ENCODE measurements around the gene HOXB4. TPM values are rescaled to one million over a fixed set of nuclear protein-coding genes. Genes with fewer than 3 reads are reported as not detected.

HOXB4 gene
- total RNA-seq, 1 donor from 2014 or later, result 9.0 TPM

- intact Hi-C loops (cut with micrococcal nuclease), result no loop called here
These were observed 26.0 kb upstream of the HOXB4 start for GRCh38 chr17:48603959-48604769.

DNA sequence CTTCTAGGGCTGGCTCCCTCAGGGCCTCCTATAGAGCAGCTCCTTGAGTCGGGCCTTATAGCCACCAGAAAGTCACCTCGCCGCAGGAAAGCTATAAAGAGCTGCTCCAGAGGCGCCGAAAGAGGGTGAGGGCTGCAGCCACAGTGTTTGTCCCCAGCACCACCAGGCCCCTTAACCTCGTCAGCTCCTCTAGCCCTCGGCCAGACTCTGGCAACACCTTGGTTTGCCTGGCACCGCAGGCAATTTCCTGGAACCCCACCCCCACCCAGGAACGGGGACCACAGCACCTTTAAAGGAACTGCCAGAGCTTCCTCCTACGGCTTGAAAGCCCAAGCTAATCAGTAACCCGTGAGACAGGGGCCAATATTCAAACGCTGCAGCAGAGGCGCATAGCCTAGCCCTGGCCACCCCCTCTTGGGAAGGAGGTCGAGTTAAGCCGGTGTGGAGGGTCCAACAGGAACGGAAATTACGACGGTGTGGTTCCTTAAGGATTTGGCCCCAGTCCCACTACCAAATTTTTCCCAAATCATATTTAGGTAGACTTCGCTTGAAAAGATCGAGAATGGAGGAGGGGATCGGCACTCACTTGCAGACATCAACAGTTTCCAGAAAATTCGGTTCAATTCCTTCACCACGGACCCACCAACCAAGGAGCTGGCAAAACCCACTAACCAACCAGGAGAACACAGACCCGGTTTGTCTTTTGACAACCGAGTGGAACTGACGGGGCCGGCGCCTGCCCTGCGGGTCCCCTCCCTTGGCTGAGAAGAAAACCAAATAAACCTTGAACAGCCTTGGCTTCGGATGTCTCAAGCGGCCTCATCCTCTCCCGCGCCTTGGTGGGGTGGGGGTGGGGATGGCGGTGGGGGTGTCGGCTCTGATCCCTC lies 23.6 kb upstream of the HOXB4 start:
- intact Hi-C loops (cut with micrococcal nuclease), result loop anchor here (1.0 kb wide), 1 partner anchor 45 kb away; no protein-coding TSS in a partner anchor

DNA sequence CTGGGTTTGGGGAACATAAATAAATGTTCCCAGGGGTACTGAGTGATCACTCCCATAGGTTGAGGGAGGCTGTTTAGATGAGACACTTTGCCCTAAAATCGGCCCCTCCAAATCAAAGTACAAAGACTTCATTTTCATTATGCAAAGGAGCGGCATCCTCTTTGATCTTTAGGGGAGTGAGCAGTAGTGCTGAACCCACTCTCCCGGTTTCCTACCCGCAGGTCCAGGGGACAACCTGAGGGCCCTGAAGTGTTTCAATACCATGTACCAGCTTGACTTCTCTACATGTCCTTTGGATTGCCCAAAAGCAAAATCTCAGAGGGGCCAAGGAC lies 23.0 kb upstream of the HOXB4 start:
- intact Hi-C loops (cut with micrococcal nuclease), result loop anchor here (1.0 kb wide), 1 partner anchor 45 kb away; no protein-coding TSS in a partner anchor

DNA sequence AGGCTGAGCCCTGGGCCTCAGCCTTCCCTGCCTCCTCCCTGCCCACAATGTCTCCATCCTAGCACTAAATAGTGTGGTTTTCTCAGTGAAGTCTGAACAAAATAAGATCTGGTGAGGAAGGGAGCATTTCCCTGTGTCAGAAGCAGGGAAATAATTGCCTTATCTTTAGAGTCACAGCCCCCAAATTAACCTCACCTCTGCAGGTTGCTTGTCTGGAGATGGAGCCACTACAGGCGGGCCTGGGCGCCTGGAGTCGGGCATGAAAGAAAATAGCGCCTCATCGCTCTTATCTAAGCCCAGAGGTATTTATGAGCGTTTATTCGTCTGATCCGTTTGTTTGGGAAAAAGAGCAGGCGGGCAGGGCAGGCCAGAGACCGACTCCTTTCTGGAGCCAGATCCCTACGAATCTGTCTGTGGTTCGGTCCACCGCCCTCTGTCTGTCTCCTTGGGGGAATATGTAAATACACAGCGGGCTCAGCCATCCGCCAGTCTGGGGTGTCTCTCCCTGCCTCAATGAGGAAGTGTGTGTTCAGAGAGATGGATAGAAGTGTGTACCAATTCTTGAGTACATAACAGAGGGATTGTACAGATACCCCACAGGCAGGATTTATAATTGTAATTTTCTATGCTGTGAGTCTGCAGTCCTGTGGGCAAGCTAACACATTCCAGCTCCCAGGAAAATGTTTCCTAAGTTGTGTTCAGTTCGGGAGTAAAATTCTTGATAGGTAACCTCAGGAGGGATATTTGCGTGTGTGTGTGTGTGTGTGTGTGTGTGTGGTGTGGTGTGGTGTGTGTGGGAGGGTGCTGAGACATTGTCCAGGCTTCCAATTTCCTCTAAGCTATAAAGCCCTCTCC lies 22.3 kb upstream of the HOXB4 start:
- intact Hi-C loops (cut with micrococcal nuclease), result loop anchor here (1.0 kb wide), 1 partner anchor 46 kb away; no protein-coding TSS in a partner anchor

DNA sequence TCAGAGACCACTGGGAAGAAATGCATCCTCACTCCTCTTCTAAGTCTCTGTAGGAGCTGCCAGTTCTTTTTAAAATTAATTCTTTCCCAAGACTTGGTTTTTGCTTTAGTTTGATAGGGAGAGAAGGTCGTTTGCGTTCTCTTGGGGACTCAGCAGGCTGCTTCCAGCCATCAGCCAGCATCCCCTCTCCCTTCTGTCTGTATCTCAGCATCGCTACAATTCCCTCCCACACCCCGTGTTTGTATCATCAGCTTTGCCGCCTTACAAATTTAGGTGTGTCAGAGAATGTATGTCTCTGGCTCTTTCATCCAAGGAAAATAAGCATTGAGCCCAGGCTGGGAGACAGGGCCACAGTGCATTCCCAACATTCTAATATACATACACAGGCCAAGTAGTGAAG lies 21.2 kb upstream of the HOXB4 start:
- intact Hi-C loops (cut with micrococcal nuclease), result loop anchor here (5.0 to 10.0 kb wide), 2 partner anchors 33 to 465 kb away; no protein-coding TSS in a partner anchor

DNA sequence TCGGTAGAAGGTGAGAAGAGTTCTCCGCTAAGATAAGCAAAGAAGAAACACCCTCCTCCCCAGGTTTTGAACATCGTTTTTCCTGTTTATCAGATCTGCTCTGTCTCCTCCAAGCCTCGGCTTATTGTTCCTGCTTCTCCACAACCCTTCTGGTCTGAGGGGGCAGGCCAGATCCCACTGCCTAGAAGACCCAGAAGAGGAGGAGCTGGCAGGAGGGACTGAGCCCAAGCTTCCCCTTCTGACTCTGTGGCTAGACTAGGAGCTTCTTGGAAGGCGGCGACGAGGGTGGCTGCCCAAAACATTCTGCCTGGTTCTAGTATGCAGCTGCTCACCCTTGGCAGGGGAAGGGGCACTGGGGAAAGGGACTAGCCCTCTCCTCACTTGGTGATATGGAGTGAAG lies 20.6 kb upstream of the HOXB4 start:
- intact Hi-C loops (cut with micrococcal nuclease), result loop anchor here (5.0 to 10.0 kb wide), 2 partner anchors 34 to 464 kb away; no protein-coding TSS in a partner anchor

GRCh38 chr17:48597778-48598631 lies 19.9 kb upstream of the HOXB4 start:
- intact Hi-C loops (cut with micrococcal nuclease), result loop anchor here (1.0 to 10.0 kb wide), 4 partner anchors 15 to 463 kb away; no protein-coding TSS in a partner anchor

- intact Hi-C loops (cut with micrococcal nuclease), result loop anchor here (1.0 to 10.0 kb wide), 4 partner anchors 16 to 463 kb away; no protein-coding TSS in a partner anchor
These were observed 19.3 kb upstream of the HOXB4 start for GRCh38 chr17:48597528-48597777.

DNA sequence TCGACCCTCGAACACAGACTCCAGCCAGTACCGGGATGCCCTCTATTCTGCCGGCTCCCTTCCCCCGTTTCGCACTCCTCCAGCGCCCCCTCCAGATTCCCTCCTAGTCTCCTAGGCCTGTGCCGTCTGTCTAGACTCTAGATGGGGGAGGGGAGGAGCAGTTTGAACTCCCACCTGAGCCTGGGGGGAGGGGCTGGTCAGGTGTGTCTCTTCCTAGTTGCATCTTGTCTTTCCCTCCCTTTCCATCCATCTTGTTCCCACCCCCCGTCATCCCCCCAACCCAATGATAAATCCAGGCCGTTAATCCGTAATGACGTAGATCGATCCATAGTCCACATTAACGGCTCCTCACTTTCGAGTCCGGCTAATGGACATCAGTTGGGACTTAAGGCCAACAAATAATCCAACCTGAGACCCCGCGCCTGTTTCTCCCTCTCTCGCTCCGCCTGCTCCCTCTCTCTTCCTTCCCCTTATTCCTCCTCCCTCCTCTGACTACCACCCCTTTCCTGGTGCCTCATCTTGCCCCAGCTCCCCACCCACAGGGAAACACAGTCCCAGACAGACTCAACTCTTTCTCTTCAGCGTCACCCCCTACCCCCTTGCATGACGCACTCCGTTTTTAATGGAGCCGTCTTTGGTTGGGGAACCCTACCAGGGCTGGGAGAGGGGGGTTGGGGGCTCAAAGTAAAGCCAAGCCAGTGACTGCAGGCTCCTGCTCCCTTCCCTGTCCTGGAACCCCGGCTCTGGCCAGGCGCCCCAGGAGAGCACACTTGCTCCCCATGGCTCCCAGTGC lies 18.8 kb upstream of the HOXB4 start:
- intact Hi-C loops (cut with micrococcal nuclease), result loop anchor here (1.0 to 10.0 kb wide), 4 partner anchors 16 to 462 kb away; no protein-coding TSS in a partner anchor

DNA sequence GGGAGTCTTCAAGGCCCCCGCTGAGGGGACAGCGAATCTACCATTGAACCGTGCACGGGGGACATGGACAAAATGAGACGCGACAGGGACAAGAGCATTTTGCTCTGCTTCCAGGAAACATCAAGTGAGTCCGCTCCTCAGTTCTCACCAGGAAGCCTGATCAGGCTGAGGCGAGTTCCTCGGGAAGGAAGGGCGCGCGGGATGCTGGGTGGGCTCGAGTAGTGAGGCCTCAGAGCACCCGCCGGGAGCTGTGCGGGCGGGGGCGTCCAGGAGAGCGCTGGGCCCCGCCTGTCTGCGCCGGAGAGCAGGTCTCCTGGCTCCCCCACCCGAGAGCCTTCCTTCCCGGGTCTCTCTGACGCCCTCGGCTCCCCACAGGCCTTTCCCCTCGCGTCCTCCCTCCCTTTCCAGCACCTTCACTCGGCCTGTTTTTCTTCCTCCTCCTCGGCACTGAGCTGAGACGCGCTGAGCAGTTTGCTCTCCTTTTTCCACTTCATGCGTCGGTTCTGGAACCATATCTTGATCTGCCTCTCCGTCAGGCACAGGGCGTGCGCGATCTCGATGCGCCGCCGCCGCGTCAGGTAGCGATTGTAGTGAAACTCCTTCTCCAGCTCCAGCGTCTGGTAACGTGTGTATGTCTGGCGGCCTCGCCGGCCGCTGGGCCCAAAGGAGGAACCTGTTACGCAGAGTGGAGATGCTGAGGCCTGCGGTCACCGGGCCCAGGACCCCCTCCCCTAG lies 18.0 kb upstream of the HOXB4 start:
- intact Hi-C loops (cut with micrococcal nuclease), result loop anchor here (2.0 to 10.0 kb wide), 3 partner anchors 36 to 461 kb away; no protein-coding TSS in a partner anchor

- intact Hi-C loops (cut with micrococcal nuclease), result loop anchor here (5.0 to 10.0 kb wide), 2 partner anchors 37 to 461 kb away; no protein-coding TSS in a partner anchor
These were observed 17.3 kb upstream of the HOXB4 start for GRCh38 chr17:48595278-48595999.

GRCh38 chr17:48594538-48595277 lies 16.6 kb upstream of the HOXB4 start:
- intact Hi-C loops (cut with micrococcal nuclease), result loop anchor here (5.0 to 10.0 kb wide), 3 partner anchors 38 to 567 kb away; no protein-coding TSS in a partner anchor

DNA sequence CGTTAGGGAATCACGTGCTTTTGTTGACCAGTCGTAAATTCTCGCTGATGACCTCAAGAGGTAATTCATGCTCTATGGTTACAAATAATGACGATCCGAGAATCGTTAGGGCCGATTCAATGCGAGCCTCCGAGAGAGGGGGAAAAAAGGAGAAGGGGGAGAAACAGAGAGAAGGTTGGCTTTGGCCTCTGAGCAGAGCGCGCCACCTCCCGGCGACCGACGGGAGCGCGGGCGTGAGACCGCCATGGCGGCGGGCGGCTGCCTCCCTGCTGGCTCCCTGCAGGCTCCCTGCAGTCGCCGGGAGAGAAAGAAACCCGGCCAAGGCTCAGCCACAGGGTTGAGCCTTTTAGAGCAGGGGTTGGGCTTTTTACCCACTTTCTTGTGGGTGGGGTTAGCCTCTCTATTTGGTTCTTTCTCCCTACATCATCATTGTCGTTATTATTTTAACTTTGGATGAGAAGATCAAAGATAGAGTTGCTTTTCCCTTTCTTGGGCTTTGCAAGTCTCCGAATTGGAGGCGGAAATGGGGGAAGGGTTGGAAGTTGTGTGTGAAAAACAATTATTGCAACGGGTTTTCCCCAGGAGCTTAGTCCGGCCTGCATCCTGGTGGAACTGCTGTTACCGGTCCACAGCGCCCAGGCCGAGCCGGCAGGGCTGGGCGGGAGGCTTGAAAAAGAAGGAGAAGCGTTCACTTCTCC lies 15.8 kb upstream of the HOXB4 start:
- intact Hi-C loops (cut with micrococcal nuclease), result loop anchor here (1.0 to 10.0 kb wide), 6 partner anchors 242 to 567 kb away; no protein-coding TSS in a partner anchor

- intact Hi-C loops (cut with micrococcal nuclease), result loop anchor here (1.0 to 10.0 kb wide), 6 partner anchors 241 to 566 kb away; no protein-coding TSS in a partner anchor
These were observed 15.1 kb upstream of the HOXB4 start, which contains the start of gene HOXB5 for GRCh38 chr17:48593126-48593829. Gene HOXB5 (minus strand): TSS chr17:48593779. CDS start chr17:48593682, 97 bp downstream.

DNA sequence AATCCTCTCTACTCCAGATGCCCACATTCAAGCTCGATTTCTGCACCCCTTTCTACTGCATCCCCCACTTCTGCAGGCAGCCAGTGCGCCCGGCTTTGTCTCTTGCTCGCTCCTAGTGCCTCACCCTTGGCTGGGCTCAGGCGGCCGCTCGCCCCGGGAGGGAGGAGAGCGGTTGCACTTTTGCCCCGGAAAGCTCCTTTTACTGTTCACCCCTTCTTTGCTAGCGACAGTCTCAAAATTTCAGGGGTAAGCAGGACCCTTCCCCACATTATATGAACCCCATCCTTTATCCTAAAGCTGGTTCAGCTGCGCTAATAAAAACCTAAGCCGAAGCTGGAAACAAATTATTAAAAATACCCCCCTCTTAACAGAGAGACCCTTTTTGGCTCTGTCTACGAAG lies 14.4 kb upstream of the HOXB4 start:
- intact Hi-C loops (cut with micrococcal nuclease), result loop anchor here (5.0 to 10.0 kb wide), 2 partner anchors 458 to 565 kb away; no protein-coding TSS in a partner anchor
